ENCODE data around the gene CSMD2.
"Not testable (repeated sequence)": the region's sequence is repeated elsewhere in the genome, so short reads cannot be mapped to it uniquely, and the experiment has no call there.

The CSMD2 gene

GRCh38 chr1:34188985-34189384 is 24.0 kb upstream of the CSMD2 start:
- ChIA-PET CTCF (no interaction called here), POLR2A (no interaction called here)
- no peak for DNase-seq (ENCODE audit: extremely low spot score)
- no peak for TF ChIP-seq ELF4 (IDR thresholded peaks at IDR 0.05)
- no peak for TF ChIP-seq FOXK2 (IDR thresholded peaks at IDR 0.05)
- no peak for TF ChIP-seq ZNF384 (IDR thresholded peaks at IDR 0.05)
- no peak for TF ChIP-seq L3MBTL2 (conservative IDR thresholded peaks at IDR 0.05)
- TF ChIP-seq FOXM1 (IDR thresholded peaks at IDR 0.05; ENCODE audit: borderline replicate concordance): no peak
- TF ChIP-seq PKNOX1 (IDR thresholded peaks at IDR 0.05): no peak
- TF ChIP-seq HDGF (IDR thresholded peaks at IDR 0.05; ENCODE audit: borderline replicate concordance): no peak
- TF ChIP-seq LEF1 (IDR thresholded peaks at IDR 0.05; ENCODE audit: borderline replicate concordance): no peak
- TF ChIP-seq FOXA1 (IDR thresholded peaks at IDR 0.05): no peak
- no peak for TF ChIP-seq SP1 (IDR thresholded peaks at IDR 0.05)
- no peak for TF ChIP-seq NFRKB (IDR thresholded peaks at IDR 0.05)
- no peak for TF ChIP-seq SUZ12 (IDR thresholded peaks at IDR 0.05)
- no peak for TF ChIP-seq CTBP1 (IDR thresholded peaks at IDR 0.05; ENCODE audit: borderline replicate concordance)
- TF ChIP-seq BHLHE40 (IDR thresholded peaks at IDR 0.05; ENCODE audit: borderline replicate concordance): no peak
- TF ChIP-seq TARDBP (IDR thresholded peaks at IDR 0.05): no peak
- TF ChIP-seq ARNT (IDR thresholded peaks at IDR 0.05): no peak

GRCh38 chr1:34188418-34188817 is 23.4 kb upstream of the CSMD2 start:
- POLR2A ChIA-PET: no interaction called here
- DNase-seq (ENCODE audit: extremely low spot score): no peak
- TF ChIP-seq NFRKB (IDR thresholded peaks at IDR 0.05): no peak
- TF ChIP-seq FOXA1 (IDR thresholded peaks at IDR 0.05): no peak
- no peak for TF ChIP-seq PKNOX1 (IDR thresholded peaks at IDR 0.05)
- TF ChIP-seq HDGF (IDR thresholded peaks at IDR 0.05; ENCODE audit: borderline replicate concordance): no peak
- TF ChIP-seq L3MBTL2 (conservative IDR thresholded peaks at IDR 0.05): no peak
- TF ChIP-seq ZNF384 (IDR thresholded peaks at IDR 0.05): no peak
- TF ChIP-seq ELF4 (IDR thresholded peaks at IDR 0.05): no peak
- no peak for TF ChIP-seq FOXK2 (IDR thresholded peaks at IDR 0.05)
- no peak for TF ChIP-seq SUZ12 (IDR thresholded peaks at IDR 0.05)
- no peak for TF ChIP-seq CTBP1 (IDR thresholded peaks at IDR 0.05; ENCODE audit: borderline replicate concordance)
- no peak for TF ChIP-seq BHLHE40 (IDR thresholded peaks at IDR 0.05; ENCODE audit: borderline replicate concordance)
- CTCF ChIA-PET: no interaction called here

GRCh38 chr1:34186741-34187494 is 21.9 kb upstream of the CSMD2 start:
- DNase-seq (ENCODE audit: extremely low spot score): no peak
- CTCF ChIA-PET: interaction anchor here (1.0 kb wide), 1 partner anchor 29 kb away, joined by 3 read pairs; no protein-coding TSS in a partner anchor
- POLR2A ChIA-PET: no interaction called here
- TF ChIP-seq SUZ12 (IDR thresholded peaks at IDR 0.05) (no peak), HDGF (IDR thresholded peaks at IDR 0.05; ENCODE audit: borderline replicate concordance) (no peak), LEF1 (IDR thresholded peaks at IDR 0.05; ENCODE audit: borderline replicate concordance) (no peak), PKNOX1 (IDR thresholded peaks at IDR 0.05) (no peak), BHLHE40 (IDR thresholded peaks at IDR 0.05; ENCODE audit: borderline replicate concordance) (no peak), SP1 (IDR thresholded peaks at IDR 0.05) (no peak), CTBP1 (IDR thresholded peaks at IDR 0.05; ENCODE audit: borderline replicate concordance) (no peak), ARNT (IDR thresholded peaks at IDR 0.05) (no peak), NFRKB (IDR thresholded peaks at IDR 0.05) (no peak), ELF4 (IDR thresholded peaks at IDR 0.05) (no peak), FOXM1 (IDR thresholded peaks at IDR 0.05; ENCODE audit: borderline replicate concordance) (no peak), ZNF384 (IDR thresholded peaks at IDR 0.05) (no peak)

GRCh38 chr1:34183381-34183780 is 18.4 kb upstream of the CSMD2 start:
- POLR2A ChIA-PET; CTCF ChIA-PET; DNase-seq (ENCODE audit: extremely low spot score): not testable (repeated sequence)

- no peak for DNase-seq (ENCODE audit: extremely low spot score)
- no peak for TF ChIP-seq FOXM1 (IDR thresholded peaks at IDR 0.05; ENCODE audit: borderline replicate concordance)
- no peak for TF ChIP-seq PKNOX1 (IDR thresholded peaks at IDR 0.05)
- no peak for TF ChIP-seq SUZ12 (IDR thresholded peaks at IDR 0.05)
- TF ChIP-seq SP1 (IDR thresholded peaks at IDR 0.05): no peak
- TF ChIP-seq ZNF384 (IDR thresholded peaks at IDR 0.05): no peak
- TF ChIP-seq NFRKB (IDR thresholded peaks at IDR 0.05): no peak
- TF ChIP-seq L3MBTL2 (conservative IDR thresholded peaks at IDR 0.05): no peak
- TF ChIP-seq LEF1 (IDR thresholded peaks at IDR 0.05; ENCODE audit: borderline replicate concordance): no peak
- no peak for TF ChIP-seq FOXA1 (IDR thresholded peaks at IDR 0.05)
- ChIA-PET CTCF (no interaction called here), POLR2A (interaction anchor here (0.7 kb wide), 1 partner anchor 399 kb away, joined by 3 read pairs; no protein-coding TSS in a partner anchor)
Observed at GRCh38 chr1:34178072-34178471, 13.0 kb upstream of the CSMD2 start.

Data from HEK293T (cell line).